Body of pancreas (tissue), 4 donors: ENCODE results near the gene TAMALIN. TPM values are rescaled to one million over a fixed set of nuclear protein-coding genes. Genes with fewer than 3 reads are reported as not detected.

Source experiments
- ATAC-seq: fragments of 150-250 bp; one replicate; pipeline ENCODE4 v1.9.1; 2016
- DNase-seq, 4 donors: peaks; one replicate each; pipeline ENCODE4 v3.0.0-alpha.2; 2019
- H3K27ac ChIP-seq, 4 donors: fragments of 200-600 bp; sonication (generic); 1 replicate in 3 of 4; 2 replicates in 1 of 4; pipeline versions ENCODE4 v1.5.1 to v1.6.1; 2016 to 2019; ENCODE audit warnings: mild to moderate bottlenecking in 1 of 4, mixed read lengths in 1 of 4, moderate library complexity in 1 of 4
- H3K27me3 ChIP-seq, 2 donors: fragments of 200-600 bp; sonication (generic); one replicate each; pipeline ENCODE4 v1.6.0; 2016; ENCODE audit warnings: mild to moderate bottlenecking in 1 of 2
- H3K36me3 ChIP-seq, 2 donors: fragments of 200-600 bp; sonication (generic); replicated peaks in 1 of 2; 2 replicates each; pipeline ENCODE4 v1.5.1; 2016; ENCODE audit warnings: low read depth in 2 of 2; ENCODE audit not compliant: insufficient read depth in 1 of 2
- H3K4me1 ChIP-seq: fragments of 200-600 bp; sonication (generic); one replicate; pipeline ENCODE4 v1.6.0; 2016
- H3K4me3 ChIP-seq, 2 donors: fragments of 200-600 bp; sonication (generic); 1 replicate in 1 of 2; 2 replicates in 1 of 2; pipeline ENCODE4 v1.5.1; 2016 to 2019
- H3K9me3 ChIP-seq, 3 donors: fragments of 200-600 bp; sonication (generic); 1 replicate in 2 of 3; 2 replicates in 1 of 3; pipeline ENCODE4 v1.5.1; 2016
- POLR2A ChIP-seq, 3 donors: fragments of 450-650 bp; IDR thresholded peaks; one replicate each; pipeline ENCODE4 v1.6.1; 2016; ENCODE audit warnings: antibody characterized with exemption in 3 of 3, mild to moderate bottlenecking in 2 of 3
- WGBS, 2 donors: methylation state at CpG; one replicate each; pipeline ENCODE4 v1.1.5; 2017; 5-methylcytosine and 5-hydroxymethylcytosine counted together
- intact Hi-C: fragments of 100-400 bp; cut with DNase I; formaldehyde crosslinking; loops from one replicate; pipeline ENCODE4 v1.15.1; 2023
- total RNA-seq, 2 donors: library from RNA; depleted of rRNA; stranded (reverse); fragments of >200 nt; gene quantifications; one replicate each; pipeline ENCODE4 v1.1.0, GENCODE V29; 2016
- TF ChIP-seq, protein P1 (sequence below), 7 experiments: fragments of 450-650 bp in 4 of 7; fragments of 200-600 bp in 3 of 7; sonication (generic) in 3 of 7; IDR thresholded peaks; one replicate each; pipeline ENCODE4 v1.5.1; 2016 to 2019; ENCODE audit warnings: antibody characterized with exemption in 7 of 7

TAMALIN gene
- total RNA-seq, 2 donors from 2014 or later = 7.0 to 19.4 TPM

DNA sequence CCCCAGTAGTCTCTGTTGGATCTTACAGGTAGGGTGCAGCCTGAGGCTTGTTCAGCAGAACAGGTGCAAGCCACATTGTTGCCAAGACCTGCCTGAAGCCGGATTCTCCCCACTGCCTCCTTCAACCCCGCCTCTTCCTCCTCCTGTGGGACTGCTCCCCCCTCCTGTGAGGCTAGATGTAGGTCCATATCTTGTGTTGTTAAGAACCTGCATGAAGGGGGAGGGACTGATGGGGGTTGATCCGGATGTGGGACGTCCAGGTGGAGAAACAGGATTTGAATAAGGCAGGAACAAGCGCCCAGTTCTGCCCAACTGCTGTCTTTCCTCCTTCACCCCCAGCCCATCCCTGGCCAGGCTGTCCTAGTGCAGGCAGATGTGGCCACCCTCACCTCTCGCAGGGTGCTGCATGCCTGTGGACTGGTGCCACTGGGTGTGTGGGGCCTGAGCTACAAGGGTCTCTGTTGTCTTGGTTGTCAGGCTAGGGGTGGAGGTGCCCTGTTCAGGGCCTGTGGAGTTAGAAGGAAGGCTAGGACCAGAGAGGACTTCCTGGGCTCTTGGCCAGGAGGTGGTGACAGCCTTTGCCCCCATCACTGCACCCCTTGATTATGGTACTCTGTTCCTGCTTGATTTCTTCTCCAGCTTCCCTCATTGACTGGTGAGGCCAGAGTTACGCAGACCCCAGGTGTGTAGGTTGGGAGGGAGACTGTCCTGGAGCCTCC lies 45.9 kb downstream of the TAMALIN start:
- Histone ChIP-seq H3K27ac (peak overlapping the region; percentile 97 to 100 (median 98)), H3K27me3 (no peaks in the 10 kb centered on the region), H3K4me1 (peaks cover 39% of the 10 kb centered on the region), H3K9me3 (no peaks in the 10 kb centered on the region), H3K36me3 (no peaks in the 10 kb centered on the region), H3K4me3 (no peak overlapping the region)
- 32 to 51% methylated on average over 6 to 7 of the region's 7 CpGs for whole genome bisulfite sequencing, 2 donors
- DNase-seq (peak; percentile 13 to 79 (median 71)), ATAC-seq (no peak)
- intact Hi-C loops = no loop called here
- TF ChIP-seq, protein P1, sequence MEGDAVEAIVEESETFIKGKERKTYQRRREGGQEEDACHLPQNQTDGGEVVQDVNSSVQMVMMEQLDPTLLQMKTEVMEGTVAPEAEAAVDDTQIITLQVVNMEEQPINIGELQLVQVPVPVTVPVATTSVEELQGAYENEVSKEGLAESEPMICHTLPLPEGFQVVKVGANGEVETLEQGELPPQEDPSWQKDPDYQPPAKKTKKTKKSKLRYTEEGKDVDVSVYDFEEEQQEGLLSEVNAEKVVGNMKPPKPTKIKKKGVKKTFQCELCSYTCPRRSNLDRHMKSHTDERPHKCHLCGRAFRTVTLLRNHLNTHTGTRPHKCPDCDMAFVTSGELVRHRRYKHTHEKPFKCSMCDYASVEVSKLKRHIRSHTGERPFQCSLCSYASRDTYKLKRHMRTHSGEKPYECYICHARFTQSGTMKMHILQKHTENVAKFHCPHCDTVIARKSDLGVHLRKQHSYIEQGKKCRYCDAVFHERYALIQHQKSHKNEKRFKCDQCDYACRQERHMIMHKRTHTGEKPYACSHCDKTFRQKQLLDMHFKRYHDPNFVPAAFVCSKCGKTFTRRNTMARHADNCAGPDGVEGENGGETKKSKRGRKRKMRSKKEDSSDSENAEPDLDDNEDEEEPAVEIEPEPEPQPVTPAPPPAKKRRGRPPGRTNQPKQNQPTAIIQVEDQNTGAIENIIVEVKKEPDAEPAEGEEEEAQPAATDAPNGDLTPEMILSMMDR (IDR thresholded peaks at IDR 0.05) = no peak
- TF ChIP-seq POLR2A (IDR thresholded peaks at IDR 0.05) = peak in 2 of 3 donors; percentile 3 to 5

DNA sequence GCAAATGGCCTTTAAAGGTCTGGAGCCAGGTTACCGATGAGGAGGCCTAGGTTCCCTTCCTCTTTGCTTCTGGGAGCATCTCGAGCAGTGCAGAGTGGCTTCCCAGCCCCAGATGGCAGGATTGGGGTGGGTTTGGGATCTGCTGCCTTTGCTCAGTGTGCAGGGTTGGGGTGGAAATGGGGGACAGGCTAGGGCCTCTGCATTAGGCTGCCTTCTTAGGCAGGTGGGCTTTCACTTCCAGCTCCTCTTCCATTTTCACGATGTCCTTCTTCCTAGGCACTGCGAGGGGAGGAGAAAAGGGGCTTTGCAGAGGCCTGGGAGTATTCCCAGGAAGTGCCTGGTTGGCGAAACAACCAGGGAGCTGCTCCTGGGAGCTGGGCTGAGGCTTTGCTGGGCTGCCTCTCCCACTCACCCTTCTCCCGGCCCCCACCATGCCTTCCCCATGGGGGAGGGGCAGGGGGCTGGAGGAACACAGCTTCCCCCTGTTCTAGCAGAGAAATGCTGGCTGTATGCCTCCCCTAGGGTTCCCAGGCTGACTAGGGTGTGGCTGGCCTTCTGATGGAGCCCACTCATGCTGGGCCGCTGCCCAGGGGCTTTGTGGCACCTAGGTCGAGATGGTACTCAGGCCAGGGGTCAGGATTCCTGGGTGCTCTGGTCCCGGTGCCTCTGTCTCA lies 46.9 kb downstream of the TAMALIN start:
- peaks cover 39% of the 10 kb centered on the region for H3K4me1 ChIP-seq
- 74% methylated on average over 6 to 9 of the region's 9 CpGs for WGBS, 2 donors

DNA sequence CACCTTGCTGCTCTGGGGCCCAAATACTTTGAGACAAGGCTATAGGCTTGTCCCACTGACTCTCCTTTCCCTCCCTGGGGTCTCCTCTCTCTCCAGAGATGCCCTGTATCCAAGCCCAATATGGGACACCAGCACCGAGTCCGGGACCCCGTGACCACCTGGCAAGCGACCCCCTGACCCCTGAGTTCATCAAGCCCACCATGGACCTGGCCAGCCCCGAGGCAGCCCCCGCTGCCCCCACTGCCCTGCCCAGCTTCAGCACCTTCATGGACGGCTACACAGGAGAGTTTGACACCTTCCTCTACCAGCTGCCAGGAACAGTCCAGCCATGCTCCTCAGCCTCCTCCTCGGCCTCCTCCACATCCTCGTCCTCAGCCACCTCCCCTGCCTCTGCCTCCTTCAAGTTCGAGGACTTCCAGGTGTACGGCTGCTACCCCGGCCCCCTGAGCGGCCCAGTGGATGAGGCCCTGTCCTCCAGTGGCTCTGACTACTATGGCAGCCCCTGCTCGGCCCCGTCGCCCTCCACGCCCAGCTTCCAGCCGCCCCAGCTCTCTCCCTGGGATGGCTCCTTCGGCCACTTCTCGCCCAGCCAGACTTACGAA lies 47.6 kb downstream of the TAMALIN start:
- 81 to 88% methylated on average over 20 to 21 of the region's 21 CpGs for WGBS, 2 donors
- H3K4me1 ChIP-seq = peaks cover 38% of the 10 kb centered on the region
- H3K27ac ChIP-seq = no peak overlapping the region
- peak in 1 of 3 donors; percentile 9 for TF ChIP-seq POLR2A (IDR thresholded peaks at IDR 0.05)
- TF ChIP-seq, protein P1 (IDR thresholded peaks at IDR 0.05) = no peak
- intact Hi-C loops = no loop called here
- H3K27me3 ChIP-seq = no peaks in the 10 kb centered on the region
- no peak overlapping the region for H3K4me3 ChIP-seq
- ATAC-seq = no peak
- H3K9me3 ChIP-seq = no peaks in the 10 kb centered on the region
- H3K36me3 ChIP-seq = no peaks in the 10 kb centered on the region
- peak in 1 of 4 donors; percentile 14 for DNase-seq

More for the DNA sequence above, 46.9 kb downstream of the TAMALIN start:
- Histone ChIP-seq H3K4me3 (no peak overlapping the region), H3K9me3 (no peaks in the 10 kb centered on the region), H3K36me3 (no peaks in the 10 kb centered on the region), H3K27me3 (no peaks in the 10 kb centered on the region), H3K27ac (peak overlapping the region in 1 of 4 donors; percentile 97)
- intact Hi-C loops = no loop called here
- no peak for TF ChIP-seq POLR2A (IDR thresholded peaks at IDR 0.05)
- TF ChIP-seq, protein P1 (IDR thresholded peaks at IDR 0.05) = no peak
- peak in 1 of 4 donors; percentile 18 for DNase-seq
- ATAC-seq = no peak

DNA sequence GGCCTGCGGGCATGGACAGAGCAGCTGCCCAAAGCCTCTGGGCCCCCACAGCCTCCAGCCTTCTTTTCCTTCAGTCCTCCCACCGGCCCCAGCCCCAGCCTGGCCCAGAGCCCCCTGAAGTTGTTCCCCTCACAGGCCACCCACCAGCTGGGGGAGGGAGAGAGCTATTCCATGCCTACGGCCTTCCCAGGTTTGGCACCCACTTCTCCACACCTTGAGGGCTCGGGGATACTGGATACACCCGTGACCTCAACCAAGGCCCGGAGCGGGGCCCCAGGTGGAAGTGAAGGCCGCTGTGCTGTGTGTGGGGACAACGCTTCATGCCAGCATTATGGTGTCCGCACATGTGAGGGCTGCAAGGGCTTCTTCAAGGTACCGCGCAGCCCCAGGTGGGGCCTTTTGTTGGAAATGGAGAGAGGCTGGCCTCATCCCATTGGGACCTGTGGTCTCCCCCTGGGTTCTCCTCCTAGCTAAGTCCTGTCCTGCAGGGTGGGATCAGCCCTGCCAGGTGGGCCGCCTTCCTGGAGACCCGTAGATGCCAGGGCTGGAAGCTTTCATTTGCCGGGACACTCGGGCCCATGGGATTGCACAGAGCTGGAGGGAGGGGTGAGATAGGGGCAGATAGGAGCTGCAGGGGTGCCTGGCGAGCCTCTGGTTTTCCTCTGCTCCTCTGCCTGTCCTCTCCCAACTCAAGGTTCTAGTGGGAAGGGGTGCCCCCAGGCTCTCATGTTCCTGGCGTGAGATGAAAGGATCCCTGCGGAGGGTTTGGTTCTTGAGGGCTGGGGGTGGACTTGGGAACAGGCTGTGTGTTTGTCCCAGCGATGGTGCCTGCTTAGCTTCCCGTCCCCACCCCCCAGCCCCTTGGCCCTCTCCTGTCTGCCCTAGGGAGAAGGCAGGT lies 48.3 kb downstream of the TAMALIN start:
- DNase-seq = peak in 1 of 4 donors; percentile 9
- Histone ChIP-seq H3K27ac (no peak overlapping the region), H3K9me3 (no peaks in the 10 kb centered on the region), H3K4me1 (peaks cover 30% of the 10 kb centered on the region), H3K4me3 (no peak overlapping the region), H3K36me3 (no peaks in the 10 kb centered on the region), H3K27me3 (no peaks in the 10 kb centered on the region)
- no peak for ATAC-seq
- WGBS, 2 donors = 87 to 92% methylated on average over 14 to 21 of the region's 21 CpGs
- TF ChIP-seq POLR2A (IDR thresholded peaks at IDR 0.05) = no peak
- TF ChIP-seq, protein P1 (IDR thresholded peaks at IDR 0.05) = no peak
- intact Hi-C loops = no loop called here
